ENCODE data around the gene ASPHD2. TPM values are rescaled to one million over a fixed set of nuclear protein-coding genes. Genes with fewer than 3 reads are reported as not detected.

Gene ASPHD2
- total and polyA plus RNA-seq, 4 donors, result 0.31 to 1.6 (median 0.95) TPM

DNA sequence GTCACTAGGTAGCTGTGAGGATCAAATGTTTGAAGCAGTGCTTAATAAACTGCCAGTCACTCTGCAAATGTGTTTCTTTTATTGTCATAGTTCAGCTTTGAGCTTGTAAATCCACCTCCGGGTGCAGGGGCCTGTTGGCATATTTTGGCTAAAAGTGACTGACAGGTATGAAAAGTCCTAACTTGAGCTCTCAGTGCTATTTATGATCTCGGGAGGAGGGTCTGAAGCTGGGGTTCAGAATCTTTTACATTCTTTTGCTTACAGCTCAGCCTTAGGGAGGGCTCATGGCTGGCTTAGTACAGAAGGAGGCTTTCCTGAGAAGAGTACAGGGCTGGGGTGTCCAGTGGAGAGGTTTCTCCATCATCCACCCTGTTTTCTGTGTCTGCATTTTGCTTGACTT is 1.5 kb downstream of the ASPHD2 start:
- ATAC-seq (ENCODE audit: insufficient read depth, low FRiP score), result no peak
- Histone ChIP-seq H3K4me1 (ENCODE audit: control insufficient read depth in 5 of 5, insufficient read depth in 5 of 5, low read length in 5 of 5) (peaks cover 0 to 8% (median 0%) of the 10 kb centered on the region in 5 donors), H3K9me3 (ENCODE audit: control insufficient read depth in 4 of 4, insufficient read depth in 3 of 4, low read length in 3 of 4) (peaks cover 0 to 4% (median 0%) of the 10 kb centered on the region in 4 donors), H3K9ac (ENCODE audit: insufficient read depth in 1 of 2, low read length in 2 of 2) (no peak overlapping the region), H3K4me3 (no peak overlapping the region), H3K36me3 (ENCODE audit: control insufficient read depth in 4 of 4, insufficient read depth in 4 of 4, low read length in 4 of 4) (no peaks in the 10 kb centered on the region), H3K27ac (ENCODE audit: low read depth in 1 of 2, low read length in 1 of 2) (no peak overlapping the region), H3K27me3 (ENCODE audit: control insufficient read depth in 3 of 3, insufficient read depth in 3 of 3, low read length in 2 of 3) (peaks cover 0 to 20% (median 15%) of the 10 kb centered on the region in 3 donors)
- WGBS, 2 donors, result 82 to 94% methylated on average over 2 of the region's 2 CpGs
- TF ChIP-seq, protein P1, sequence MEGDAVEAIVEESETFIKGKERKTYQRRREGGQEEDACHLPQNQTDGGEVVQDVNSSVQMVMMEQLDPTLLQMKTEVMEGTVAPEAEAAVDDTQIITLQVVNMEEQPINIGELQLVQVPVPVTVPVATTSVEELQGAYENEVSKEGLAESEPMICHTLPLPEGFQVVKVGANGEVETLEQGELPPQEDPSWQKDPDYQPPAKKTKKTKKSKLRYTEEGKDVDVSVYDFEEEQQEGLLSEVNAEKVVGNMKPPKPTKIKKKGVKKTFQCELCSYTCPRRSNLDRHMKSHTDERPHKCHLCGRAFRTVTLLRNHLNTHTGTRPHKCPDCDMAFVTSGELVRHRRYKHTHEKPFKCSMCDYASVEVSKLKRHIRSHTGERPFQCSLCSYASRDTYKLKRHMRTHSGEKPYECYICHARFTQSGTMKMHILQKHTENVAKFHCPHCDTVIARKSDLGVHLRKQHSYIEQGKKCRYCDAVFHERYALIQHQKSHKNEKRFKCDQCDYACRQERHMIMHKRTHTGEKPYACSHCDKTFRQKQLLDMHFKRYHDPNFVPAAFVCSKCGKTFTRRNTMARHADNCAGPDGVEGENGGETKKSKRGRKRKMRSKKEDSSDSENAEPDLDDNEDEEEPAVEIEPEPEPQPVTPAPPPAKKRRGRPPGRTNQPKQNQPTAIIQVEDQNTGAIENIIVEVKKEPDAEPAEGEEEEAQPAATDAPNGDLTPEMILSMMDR (IDR thresholded peaks at IDR 0.05; ENCODE audit: control extremely low read depth, extremely low read depth), result no peak
- no peak for DNase-seq

DNA sequence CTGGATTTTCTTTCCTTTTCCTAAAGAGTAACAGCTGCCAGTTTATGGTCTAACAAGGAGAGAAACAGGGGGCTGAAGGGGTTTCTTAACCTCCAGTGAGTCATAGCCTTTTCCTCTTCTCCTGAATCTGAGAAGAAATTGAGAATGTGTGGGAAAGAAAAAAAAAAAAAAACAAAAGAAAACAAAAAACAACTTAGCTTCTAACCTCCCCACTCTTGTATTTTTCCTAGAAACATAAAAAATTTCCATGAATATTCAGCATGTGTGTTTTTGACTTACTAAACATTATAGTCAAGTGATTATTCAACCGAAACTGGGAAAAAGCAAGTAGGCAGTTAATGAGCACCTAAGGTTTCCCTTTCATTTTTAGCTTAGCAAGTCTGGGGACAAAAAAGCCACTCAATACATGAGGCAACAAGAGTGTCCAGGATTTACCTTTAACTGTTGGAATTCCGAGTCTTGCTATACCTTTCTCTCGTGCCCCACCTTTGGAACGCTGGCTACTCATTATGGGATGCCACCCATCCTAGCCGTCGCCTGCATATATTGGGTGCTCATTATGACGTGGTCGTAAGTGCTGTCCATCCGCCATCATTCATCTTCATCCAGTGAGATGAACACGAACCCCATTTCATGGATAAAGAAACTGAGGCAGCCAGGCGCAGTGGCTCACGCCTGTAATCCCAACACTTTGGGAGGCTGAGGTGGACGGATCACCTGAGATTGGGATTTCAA is 2.4 kb downstream of the ASPHD2 start:
- DNase-seq, result no peak
- H3K4me3 ChIP-seq, result no peak overlapping the region
- peaks cover 0 to 4% (median 0%) of the 10 kb centered on the region in 4 donors for H3K9me3 ChIP-seq (ENCODE audit: control insufficient read depth in 4 of 4, insufficient read depth in 3 of 4, low read length in 3 of 4)
- H3K4me1 ChIP-seq (ENCODE audit: control insufficient read depth in 5 of 5, insufficient read depth in 5 of 5, low read length in 5 of 5), result peaks cover 0 to 8% (median 0%) of the 10 kb centered on the region in 5 donors
- TF ChIP-seq, protein P1 (IDR thresholded peaks at IDR 0.05; ENCODE audit: control extremely low read depth, extremely low read depth), result no peak
- H3K9ac ChIP-seq (ENCODE audit: insufficient read depth in 1 of 2, low read length in 2 of 2), result no peak overlapping the region
- WGBS, 2 donors, result 92 to 93% methylated on average over 13 of the region's 13 CpGs
- ATAC-seq (ENCODE audit: insufficient read depth, low FRiP score), result no peak
- peaks cover 0 to 20% (median 15%) of the 10 kb centered on the region in 3 donors for H3K27me3 ChIP-seq (ENCODE audit: control insufficient read depth in 3 of 3, insufficient read depth in 3 of 3, low read length in 2 of 3)
- H3K36me3 ChIP-seq (ENCODE audit: control insufficient read depth in 4 of 4, insufficient read depth in 4 of 4, low read length in 4 of 4), result no peaks in the 10 kb centered on the region
- no peak overlapping the region for H3K27ac ChIP-seq (ENCODE audit: low read depth in 1 of 2, low read length in 1 of 2)

GRCh38 chr22:26432619-26433311 is 3.7 kb downstream of the ASPHD2 start:
- H3K27ac ChIP-seq (ENCODE audit: low read depth in 1 of 2, low read length in 1 of 2), result no peak overlapping the region
- WGBS, 2 donors, result 56 to 80% methylated on average over 3 of the region's 3 CpGs
- peaks cover 0 to 8% (median 0%) of the 10 kb centered on the region in 5 donors for H3K4me1 ChIP-seq (ENCODE audit: control insufficient read depth in 5 of 5, insufficient read depth in 5 of 5, low read length in 5 of 5)
- H3K4me3 ChIP-seq, result no peak overlapping the region
- peaks cover 0 to 18% (median 11%) of the 10 kb centered on the region in 3 donors for H3K27me3 ChIP-seq (ENCODE audit: control insufficient read depth in 3 of 3, insufficient read depth in 3 of 3, low read length in 2 of 3)
- ATAC-seq (ENCODE audit: insufficient read depth, low FRiP score) (no peak), DNase-seq (no peak)
- no peaks in the 10 kb centered on the region for H3K36me3 ChIP-seq (ENCODE audit: control insufficient read depth in 4 of 4, insufficient read depth in 4 of 4, low read length in 4 of 4)
- peaks cover 0 to 4% (median 0%) of the 10 kb centered on the region in 4 donors for H3K9me3 ChIP-seq (ENCODE audit: control insufficient read depth in 4 of 4, insufficient read depth in 3 of 4, low read length in 3 of 4)
- H3K9ac ChIP-seq (ENCODE audit: insufficient read depth in 1 of 2, low read length in 2 of 2), result no peak overlapping the region
- TF ChIP-seq, protein P1 (IDR thresholded peaks at IDR 0.05; ENCODE audit: control extremely low read depth, extremely low read depth), result no peak
